Panc1 (cell line): ENCODE measurements around the gene MARVELD3. TPM values are rescaled to one million over a fixed set of nuclear protein-coding genes. Genes with fewer than 3 reads are reported as not detected.
"Not testable (repeated sequence)": the region's sequence is repeated elsewhere in the genome, so short reads cannot be mapped to it uniquely, and the experiment has no call there.

Source experiments
- ATAC-seq: fragments of 200-7000 bp; cut with Tn5 transposase; 2 replicates; pipeline ENCODE4 v1.9.1; 2020; ENCODE audit warnings: mild to moderate bottlenecking, moderate library complexity
- BruUV-seq: library from RNA; stranded (reverse); fragments of 400-500 nt; replicated peaks from 2 replicates; lab custom pipeline; 2021; lab: Mats Ljungman, UMichigan
- CTCF ChIA-PET: fragments of 300-600 bp; sonication (Branson Sonifier 250); formaldehyde crosslinking; loops from one replicate; lab custom pipeline; 2022; ENCODE audit warnings: antibody characterized with exemption; lab: Charles Lee
- POLR2A ChIA-PET: fragments of 300-600 bp; sonication (Branson Sonifier 250); formaldehyde crosslinking; loops from one replicate; lab custom pipeline; 2022; ENCODE audit warnings: antibody characterized with exemption; lab: Charles Lee
- DNase-seq: peaks from one replicate; pipeline ENCODE4 v3.0.0-alpha.2; 2010; ENCODE audit warnings: low read depth, low spot score
- H3K27ac ChIP-seq: 2 replicates; pipeline ENCODE4 v1.5.1; 2011; ENCODE audit warnings: mild to moderate bottlenecking, low read length, inconsistent platforms
- H3K27me3 ChIP-seq: fragments of 200-500 bp; sonication (Bioruptor generic); 2 replicates; pipeline ENCODE4 v1.6.0; 2014; ENCODE audit warnings: low read length, inconsistent platforms; ENCODE audit not compliant: control insufficient read depth, insufficient read depth
- H3K36me3 ChIP-seq: fragments of 200-500 bp; sonication (Bioruptor generic); 2 replicates; pipeline ENCODE4 v1.5.1; 2014; ENCODE audit warnings: inconsistent platforms, mild to moderate bottlenecking, low read length, moderate library complexity; ENCODE audit not compliant: control insufficient read depth, insufficient read depth
- H3K4me1 ChIP-seq: 2 replicates; pipeline ENCODE4 v1.5.1; 2011; ENCODE audit warnings: inconsistent platforms, mild to moderate bottlenecking, low read length, moderate library complexity; ENCODE audit not compliant: control insufficient read depth, insufficient read depth
- H3K4me3 ChIP-seq, 2 experiments: 2 replicates each; pipeline ENCODE4 v1.5.1; 2011 to 2012; ENCODE audit warnings: low read depth in 2 of 2, low read length in 2 of 2, mild to moderate bottlenecking in 2 of 2, inconsistent platforms in 1 of 2, moderate library complexity in 1 of 2
- H3K9me3 ChIP-seq: fragments of 200-500 bp; sonication (Bioruptor generic); 2 replicates; pipeline ENCODE4 v1.5.1; 2014; ENCODE audit warnings: low read depth, mild to moderate bottlenecking, inconsistent platforms, low read length, moderate library complexity; ENCODE audit not compliant: control insufficient read depth, insufficient read depth
- POLR2AphosphoS5 ChIP-seq: IDR thresholded peaks from 2 replicates; pipeline ENCODE4 v1.6.1; 2012; ENCODE audit warnings: mild to moderate bottlenecking, low read depth, low read length, moderate library complexity
- SIN3A ChIP-seq: IDR thresholded peaks from 2 replicates; pipeline ENCODE4 v1.6.1; 2012; ENCODE audit warnings: low read depth, mild to moderate bottlenecking, low read length, moderate library complexity, borderline replicate concordance; ENCODE audit not compliant: insufficient read depth
- TCF7L2 ChIP-seq: IDR thresholded peaks from 2 replicates; pipeline ENCODE4 v1.6.1; 2011; ENCODE audit warnings: mild to moderate bottlenecking, low read depth, low read length, inconsistent platforms
- in situ Hi-C: cut with HindIII; loops from 2 replicates; pipeline ENCODE4 v1.10.0; 2016; ENCODE audit warnings: low sequenced_read_pairs, low pct_unique_long_range_greater_than_20kb
- intact Hi-C: fragments of 100-400 bp; cut with micrococcal nuclease; formaldehyde crosslinking; loops from one replicate; pipeline ENCODE4 v1.10.0; 2022; ENCODE audit not compliant: unreplicated experiment
- total RNA-seq: library from RNA; stranded (reverse); gene quantifications from one replicate; pipeline ENCODE4 v1.2.1, GENCODE V29; 2021; ENCODE audit not compliant: unreplicated experiment
- TF ChIP-seq, protein P1 (sequence below): fragments of 450-650 bp; IDR thresholded peaks from 2 replicates; pipeline ENCODE4 v1.5.1; 2017; ENCODE audit warnings: mild to moderate bottlenecking
- TF ChIP-seq, protein P2 (sequence below), 2 experiments: IDR thresholded peaks; 2 replicates each; pipeline ENCODE4 v1.6.1; 2011 to 2012; ENCODE audit warnings: low read depth in 2 of 2, control low read depth in 1 of 2, low read length in 1 of 2, mild to moderate bottlenecking in 1 of 2, moderate library complexity in 1 of 2; ENCODE audit not compliant: insufficient read depth in 1 of 2

Gene MARVELD3
- total RNA-seq, 1 experiment from 2014 or later = 0.08 TPM

DNA sequence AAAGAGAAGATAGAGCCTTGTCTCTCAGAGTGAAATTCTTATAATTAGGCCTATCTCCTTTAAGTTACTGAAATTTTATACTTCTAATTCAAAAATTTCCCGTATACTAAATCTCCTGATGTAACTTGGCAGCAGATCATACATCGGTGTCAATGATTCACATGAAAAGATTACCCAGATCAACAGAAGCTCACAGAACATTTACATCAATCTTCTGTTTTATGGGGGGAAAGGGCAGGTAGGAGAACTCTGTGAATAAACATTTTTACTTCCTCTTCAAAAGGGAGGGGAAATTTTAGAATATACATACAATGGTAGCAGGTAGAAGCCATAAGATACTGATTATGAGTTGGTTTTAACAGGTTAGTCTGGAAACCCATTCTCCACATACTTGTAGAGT lies 55.4 kb downstream of the MARVELD3 start:
- intact Hi-C loops = no loop called here
- Histone ChIP-seq H3K4me1 (no peaks in the 10 kb centered on the region), H3K27ac (no peak overlapping the region), H3K27me3 (no peaks in the 10 kb centered on the region), H3K36me3 (peaks cover 6% of the 10 kb centered on the region; the same call in 1 of the 2 replicates), H3K4me3 (no peak overlapping the region), H3K9me3 (no peaks in the 10 kb centered on the region)
- ATAC-seq = no peak
- no peak for DNase-seq
- in situ Hi-C loops = no loop called here
- TF ChIP-seq, protein P1, sequence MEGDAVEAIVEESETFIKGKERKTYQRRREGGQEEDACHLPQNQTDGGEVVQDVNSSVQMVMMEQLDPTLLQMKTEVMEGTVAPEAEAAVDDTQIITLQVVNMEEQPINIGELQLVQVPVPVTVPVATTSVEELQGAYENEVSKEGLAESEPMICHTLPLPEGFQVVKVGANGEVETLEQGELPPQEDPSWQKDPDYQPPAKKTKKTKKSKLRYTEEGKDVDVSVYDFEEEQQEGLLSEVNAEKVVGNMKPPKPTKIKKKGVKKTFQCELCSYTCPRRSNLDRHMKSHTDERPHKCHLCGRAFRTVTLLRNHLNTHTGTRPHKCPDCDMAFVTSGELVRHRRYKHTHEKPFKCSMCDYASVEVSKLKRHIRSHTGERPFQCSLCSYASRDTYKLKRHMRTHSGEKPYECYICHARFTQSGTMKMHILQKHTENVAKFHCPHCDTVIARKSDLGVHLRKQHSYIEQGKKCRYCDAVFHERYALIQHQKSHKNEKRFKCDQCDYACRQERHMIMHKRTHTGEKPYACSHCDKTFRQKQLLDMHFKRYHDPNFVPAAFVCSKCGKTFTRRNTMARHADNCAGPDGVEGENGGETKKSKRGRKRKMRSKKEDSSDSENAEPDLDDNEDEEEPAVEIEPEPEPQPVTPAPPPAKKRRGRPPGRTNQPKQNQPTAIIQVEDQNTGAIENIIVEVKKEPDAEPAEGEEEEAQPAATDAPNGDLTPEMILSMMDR = no peak
- TF ChIP-seq TCF7L2 (no peak), SIN3A (no peak), POLR2AphosphoS5 (no peak)
- TF ChIP-seq, protein P2, sequence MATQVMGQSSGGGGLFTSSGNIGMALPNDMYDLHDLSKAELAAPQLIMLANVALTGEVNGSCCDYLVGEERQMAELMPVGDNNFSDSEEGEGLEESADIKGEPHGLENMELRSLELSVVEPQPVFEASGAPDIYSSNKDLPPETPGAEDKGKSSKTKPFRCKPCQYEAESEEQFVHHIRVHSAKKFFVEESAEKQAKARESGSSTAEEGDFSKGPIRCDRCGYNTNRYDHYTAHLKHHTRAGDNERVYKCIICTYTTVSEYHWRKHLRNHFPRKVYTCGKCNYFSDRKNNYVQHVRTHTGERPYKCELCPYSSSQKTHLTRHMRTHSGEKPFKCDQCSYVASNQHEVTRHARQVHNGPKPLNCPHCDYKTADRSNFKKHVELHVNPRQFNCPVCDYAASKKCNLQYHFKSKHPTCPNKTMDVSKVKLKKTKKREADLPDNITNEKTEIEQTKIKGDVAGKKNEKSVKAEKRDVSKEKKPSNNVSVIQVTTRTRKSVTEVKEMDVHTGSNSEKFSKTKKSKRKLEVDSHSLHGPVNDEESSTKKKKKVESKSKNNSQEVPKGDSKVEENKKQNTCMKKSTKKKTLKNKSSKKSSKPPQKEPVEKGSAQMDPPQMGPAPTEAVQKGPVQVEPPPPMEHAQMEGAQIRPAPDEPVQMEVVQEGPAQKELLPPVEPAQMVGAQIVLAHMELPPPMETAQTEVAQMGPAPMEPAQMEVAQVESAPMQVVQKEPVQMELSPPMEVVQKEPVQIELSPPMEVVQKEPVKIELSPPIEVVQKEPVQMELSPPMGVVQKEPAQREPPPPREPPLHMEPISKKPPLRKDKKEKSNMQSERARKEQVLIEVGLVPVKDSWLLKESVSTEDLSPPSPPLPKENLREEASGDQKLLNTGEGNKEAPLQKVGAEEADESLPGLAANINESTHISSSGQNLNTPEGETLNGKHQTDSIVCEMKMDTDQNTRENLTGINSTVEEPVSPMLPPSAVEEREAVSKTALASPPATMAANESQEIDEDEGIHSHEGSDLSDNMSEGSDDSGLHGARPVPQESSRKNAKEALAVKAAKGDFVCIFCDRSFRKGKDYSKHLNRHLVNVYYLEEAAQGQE (IDR thresholded peaks at IDR 0.05; ENCODE audit: insufficient read depth in 1 of 2, low read depth in 2 of 2, low read length in 1 of 2) = no peak
- ChIA-PET CTCF (no interaction called here), POLR2A (no interaction called here)
- BruUV-seq = no TSS peak

DNA sequence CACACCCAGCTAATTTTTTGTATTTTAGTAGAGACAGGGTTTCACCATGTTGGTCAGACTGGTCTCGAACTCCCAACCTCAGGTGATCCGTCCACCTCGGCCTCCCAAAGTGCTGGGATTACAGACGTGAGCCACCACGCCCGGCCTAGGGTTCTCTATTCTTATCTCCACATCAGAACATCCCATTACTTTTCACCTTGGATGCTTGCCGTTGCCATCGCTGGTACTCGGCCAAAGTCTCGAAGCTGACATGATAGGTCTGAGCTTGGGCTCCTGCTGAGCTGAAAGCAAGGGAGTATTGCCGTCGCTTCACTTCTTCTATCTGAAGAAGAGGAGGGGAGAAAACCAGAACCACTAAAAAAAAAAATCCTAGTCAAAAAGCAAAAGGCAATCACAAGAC lies 58.3 kb downstream of the MARVELD3 start:
- H3K27ac ChIP-seq, H3K36me3 ChIP-seq, ATAC-seq, H3K27me3 ChIP-seq, intact Hi-C loops, H3K9me3 ChIP-seq, in situ Hi-C loops, BruUV-seq, POLR2A ChIA-PET, DNase-seq, H3K4me1 ChIP-seq, H3K4me3 ChIP-seq: not testable (repeated sequence)
- CTCF ChIA-PET = interaction anchor here (0.7 kb wide), 1 partner anchor 11 kb away, joined by 8 read pairs; no protein-coding TSS in a partner anchor

Other genes with a start within 250 kb of the MARVELD3 start
- not detected for gene TLE7, start 184.1 kb upstream of the MARVELD3 start, total RNA-seq
- gene ZNF23, start 163.9 kb upstream of the MARVELD3 start, total RNA-seq = 5.2 TPM
- gene ZNF19, start 136.9 kb upstream of the MARVELD3 start, total RNA-seq = 2.5 TPM
- 1.1 TPM for gene CHST4, start 99.8 kb upstream of the MARVELD3 start, total RNA-seq
- gene TAT, start 49.1 kb upstream of the MARVELD3 start, total RNA-seq = 0.49 TPM
- gene PHLPP2, start 98.5 kb downstream of the MARVELD3 start, total RNA-seq = 13.1 TPM
- 63.8 TPM for gene AP1G1, start 182.7 kb downstream of the MARVELD3 start, total RNA-seq
- 17.3 TPM for gene ATXN1L, start 219.8 kb downstream of the MARVELD3 start, total RNA-seq